Activated naive CD8-positive, alpha-beta T cell (primary cell): ENCODE data around the gene ALOX12B.
"Not testable (repeated sequence)": the region's sequence is repeated elsewhere in the genome, so short reads cannot be mapped to it uniquely, and the experiment has no call there.

Experiments
- H3K27ac Mint-ChIP-seq: one replicate; pipeline ENCODE4 v1.8.0; 2021; ENCODE audit warnings: mixed read lengths
- H3K27me3 Mint-ChIP-seq: one replicate; pipeline ENCODE4 v1.8.0; 2021; ENCODE audit warnings: mixed read lengths
- H3K36me3 Mint-ChIP-seq: one replicate; pipeline ENCODE4 v1.8.0; 2021; ENCODE audit warnings: mixed read lengths
- H3K4me1 Mint-ChIP-seq: one replicate; pipeline ENCODE4 v1.8.0; 2021; ENCODE audit warnings: low read depth, mixed read lengths
- H3K4me3 Mint-ChIP-seq: one replicate; pipeline ENCODE4 v1.8.0; 2021; ENCODE audit warnings: mild to moderate bottlenecking, mixed read lengths
- H3K9me3 Mint-ChIP-seq: one replicate; pipeline ENCODE4 v1.8.0; 2021; ENCODE audit warnings: low read depth, mixed read lengths

The ALOX12B gene

DNA sequence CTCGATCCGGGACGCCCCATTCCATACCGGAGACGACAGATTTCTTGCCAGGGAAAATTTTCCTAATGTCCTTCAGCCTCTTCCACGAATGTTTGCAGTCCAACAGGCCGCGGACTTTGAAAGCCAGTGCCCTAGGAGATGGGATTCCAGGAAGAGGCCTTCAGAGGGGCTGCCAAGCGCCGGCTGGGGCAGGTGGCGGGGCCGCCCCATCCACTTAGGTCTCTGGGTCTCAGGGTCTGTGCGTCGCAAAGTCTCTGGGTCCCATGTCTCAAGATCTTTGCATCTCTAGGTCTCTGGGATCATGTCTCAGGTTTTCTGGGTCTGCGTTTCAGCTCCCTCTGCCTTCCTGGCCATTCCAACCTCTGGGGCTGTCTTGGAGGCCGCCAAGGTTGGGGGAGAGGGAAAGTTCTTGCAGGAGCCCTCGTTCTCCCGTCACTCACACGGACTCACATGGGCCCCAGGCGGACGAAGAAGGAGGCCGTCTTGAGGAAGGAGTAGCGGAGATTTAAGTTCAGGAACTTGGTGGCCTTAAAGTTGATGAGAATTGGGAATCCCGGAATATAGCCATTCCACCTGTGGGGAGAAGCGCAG lies 7.2 kb downstream of the ALOX12B start:
- Mint-ChIP-seq H3K36me3 (peaks cover 2% of the 10 kb centered on the region), H3K27ac (no peak overlapping the region), H3K4me3 (peak overlapping the region; percentile 92), H3K27me3 (no peaks in the 10 kb centered on the region), H3K4me1 (peaks cover 11% of the 10 kb centered on the region), H3K9me3 (no peaks in the 10 kb centered on the region)

DNA sequence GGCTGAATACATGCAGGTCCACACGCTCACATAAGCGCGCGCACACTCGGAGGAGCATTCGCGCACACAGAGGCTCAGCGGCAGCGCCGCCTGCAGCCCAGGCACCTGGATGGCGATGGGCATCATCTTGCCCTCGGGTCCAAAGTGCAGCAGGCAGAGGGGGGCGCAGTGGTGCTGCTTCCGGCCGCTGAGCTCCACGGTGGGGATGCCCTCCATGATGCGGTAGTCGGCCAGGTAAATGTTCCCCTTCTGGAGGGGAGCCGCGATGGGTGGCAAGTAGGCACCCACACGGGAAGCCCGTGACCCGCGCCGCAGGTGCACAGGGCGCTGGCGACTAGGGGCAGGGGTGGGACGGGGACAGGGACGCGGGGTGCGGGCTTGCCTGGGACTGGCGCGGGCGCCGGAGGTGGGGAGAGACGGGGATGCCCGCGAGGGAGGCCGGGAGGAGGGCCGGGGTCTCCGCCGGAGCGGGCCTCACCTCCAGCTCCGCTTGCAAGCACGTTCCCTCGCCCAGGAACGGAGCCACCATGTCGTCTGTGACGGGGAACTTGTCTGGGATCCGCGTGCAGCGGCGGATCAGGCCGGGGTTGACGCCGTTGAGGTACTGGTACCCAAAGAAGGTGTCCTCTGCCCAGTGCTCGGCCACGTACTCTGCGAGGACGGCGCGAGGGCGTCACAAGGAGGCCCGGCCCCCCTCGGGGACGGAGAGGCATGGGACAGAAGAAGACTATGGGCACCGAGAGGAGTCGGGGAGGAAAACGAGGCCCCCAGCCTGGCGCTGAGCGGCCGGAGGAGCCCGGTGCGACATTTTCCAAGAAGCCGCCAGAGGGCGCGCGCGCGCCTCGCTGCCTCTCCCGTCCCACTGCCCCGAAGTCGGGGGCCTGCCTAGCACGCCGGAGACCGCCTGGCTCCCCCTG lies 8.0 kb downstream of the ALOX12B start:
- Mint-ChIP-seq H3K27me3 (peaks cover 4% of the 10 kb centered on the region), H3K4me1 (peaks cover 15% of the 10 kb centered on the region), H3K27ac (peak overlapping the region; percentile 75), H3K9me3 (no peaks in the 10 kb centered on the region), H3K4me3 (peak overlapping the region; percentile 92), H3K36me3 (peaks cover 2% of the 10 kb centered on the region)

DNA sequence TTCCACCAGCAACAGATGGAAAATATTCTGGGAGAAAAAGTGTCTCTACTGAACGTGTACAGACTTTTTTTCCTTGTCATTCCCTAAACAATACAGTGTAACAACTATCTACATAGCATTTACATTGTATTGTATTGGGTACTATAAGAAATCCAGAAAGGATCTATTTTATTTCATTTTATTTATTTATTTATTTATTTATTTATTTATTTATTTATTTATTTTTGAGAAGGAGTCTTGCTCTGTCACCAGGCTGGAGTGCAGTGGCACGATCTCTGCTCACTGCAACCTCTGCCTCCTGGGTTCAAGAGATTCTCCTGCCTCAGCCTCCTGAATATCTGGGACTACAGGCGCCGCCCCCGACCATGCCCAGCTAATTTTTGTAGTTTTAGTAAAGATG lies 9.6 kb downstream of the ALOX12B start:
- H3K4me3 Mint-ChIP-seq, result peak overlapping the region; percentile 27
- H3K4me1 Mint-ChIP-seq, result peaks cover 28% of the 10 kb centered on the region

DNA sequence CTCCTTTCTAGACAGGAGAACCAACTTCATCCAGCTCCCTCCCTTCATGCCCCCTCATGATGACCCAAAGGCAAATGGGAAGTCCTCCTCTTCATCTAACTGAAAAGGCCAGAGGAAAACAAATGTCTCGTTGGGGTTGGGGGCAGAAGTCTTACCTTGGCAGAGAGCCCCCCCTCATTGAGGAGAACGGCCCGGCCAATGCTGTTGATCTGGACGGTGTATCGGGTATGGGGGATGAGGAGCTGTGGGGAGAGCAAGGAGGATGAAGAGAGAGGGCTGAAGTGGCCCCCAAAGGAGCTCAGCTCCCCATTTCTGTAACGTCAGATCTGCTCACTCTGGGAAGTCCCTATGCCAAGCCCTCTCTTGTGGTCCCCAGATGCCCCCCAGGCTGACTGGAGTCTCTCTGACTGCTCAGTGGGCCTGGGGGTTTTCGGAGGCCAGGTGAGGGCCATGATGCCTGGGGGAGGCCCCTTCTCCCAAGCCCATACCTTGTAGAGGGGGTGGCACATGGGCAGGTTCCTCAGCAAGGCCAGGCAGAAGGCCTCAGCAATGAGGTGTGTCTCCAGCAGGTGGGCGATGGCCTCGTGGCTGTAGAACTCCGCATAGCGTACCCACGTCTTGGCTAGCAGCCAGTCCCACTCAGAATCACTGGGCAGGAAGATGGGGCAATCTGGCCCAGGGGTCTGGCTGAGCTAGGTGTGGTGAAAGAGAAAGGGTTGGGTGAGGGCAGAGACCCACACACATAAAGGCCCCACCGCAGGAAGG lies 10.8 kb downstream of the ALOX12B start:
- no peak overlapping the region for H3K4me3 Mint-ChIP-seq
- no peaks in the 10 kb centered on the region for H3K36me3 Mint-ChIP-seq
- no peak overlapping the region for H3K27ac Mint-ChIP-seq
- peaks cover 12% of the 10 kb centered on the region for H3K27me3 Mint-ChIP-seq
- peaks cover 33% of the 10 kb centered on the region for H3K4me1 Mint-ChIP-seq
- no peaks in the 10 kb centered on the region for H3K9me3 Mint-ChIP-seq

More for the DNA sequence above, 9.6 kb downstream of the ALOX12B start:
- H3K27me3 Mint-ChIP-seq, H3K36me3 Mint-ChIP-seq, H3K27ac Mint-ChIP-seq, H3K9me3 Mint-ChIP-seq: not testable (repeated sequence)

DNA sequence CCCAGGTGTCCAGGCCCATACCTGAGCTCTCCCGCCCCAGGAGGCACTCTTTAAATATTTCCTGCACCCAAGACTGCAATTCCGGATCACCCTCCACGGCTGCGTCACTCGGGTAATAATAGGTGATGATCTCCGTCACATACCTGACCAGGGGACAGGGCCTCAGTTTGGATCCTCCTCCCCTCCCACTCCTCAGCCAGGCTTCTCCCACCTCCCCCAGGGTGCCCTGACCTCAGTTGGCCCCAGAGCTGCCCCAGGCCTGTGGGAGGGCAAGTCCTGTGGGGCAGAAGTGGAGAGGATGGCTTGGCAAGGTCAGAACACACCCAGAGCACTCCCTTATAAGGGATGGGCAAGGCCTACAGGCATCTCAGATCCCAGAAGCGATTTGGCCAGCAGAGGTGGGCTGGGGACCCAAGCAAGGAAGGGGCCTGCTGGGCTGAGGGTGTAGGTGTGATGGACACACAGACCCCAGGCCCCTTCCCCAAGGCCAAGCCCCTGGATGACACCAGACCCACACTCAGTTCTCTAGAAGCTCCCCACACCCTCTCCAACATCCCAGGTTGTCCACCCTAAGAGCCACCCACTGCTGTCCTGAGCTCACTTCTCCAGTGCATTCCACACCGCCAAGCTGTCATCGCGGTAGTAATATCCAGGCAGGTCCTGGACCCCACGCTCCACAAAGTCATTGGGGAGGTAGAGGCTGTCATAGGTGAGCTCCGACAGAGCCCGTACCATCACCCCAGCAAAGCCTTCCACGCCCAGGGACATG lies 11.8 kb downstream of the ALOX12B start:
- Mint-ChIP-seq H3K4me1 (peaks cover 33% of the 10 kb centered on the region), H3K9me3 (no peaks in the 10 kb centered on the region), H3K4me3 (no peak overlapping the region), H3K36me3 (no peaks in the 10 kb centered on the region), H3K27me3 (peaks cover 12% of the 10 kb centered on the region), H3K27ac (no peak overlapping the region)

DNA sequence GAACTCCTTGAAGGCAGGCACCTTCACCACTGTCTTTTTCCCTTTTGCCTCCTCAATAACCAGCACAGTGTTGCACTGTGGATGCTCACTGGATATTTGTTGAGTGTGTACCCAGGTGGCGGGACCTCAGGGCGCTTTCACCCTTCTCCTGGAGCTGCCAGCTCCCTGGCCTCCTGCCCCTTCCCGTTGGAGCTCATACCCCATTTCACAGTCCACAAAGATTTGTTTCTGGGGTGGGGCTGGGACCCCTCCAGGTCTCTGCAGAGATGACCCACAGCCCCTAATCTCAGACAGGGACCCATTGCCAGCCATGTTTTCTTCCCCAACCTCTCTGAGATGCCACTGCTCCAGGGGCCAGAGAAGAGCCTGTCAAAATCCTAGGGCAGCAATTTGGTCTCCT lies 12.4 kb downstream of the ALOX12B start:
- Mint-ChIP-seq H3K4me3 (no peak overlapping the region), H3K27ac (no peak overlapping the region), H3K36me3 (no peaks in the 10 kb centered on the region), H3K9me3 (no peaks in the 10 kb centered on the region), H3K27me3 (peaks cover 14% of the 10 kb centered on the region), H3K4me1 (peaks cover 29% of the 10 kb centered on the region)

DNA sequence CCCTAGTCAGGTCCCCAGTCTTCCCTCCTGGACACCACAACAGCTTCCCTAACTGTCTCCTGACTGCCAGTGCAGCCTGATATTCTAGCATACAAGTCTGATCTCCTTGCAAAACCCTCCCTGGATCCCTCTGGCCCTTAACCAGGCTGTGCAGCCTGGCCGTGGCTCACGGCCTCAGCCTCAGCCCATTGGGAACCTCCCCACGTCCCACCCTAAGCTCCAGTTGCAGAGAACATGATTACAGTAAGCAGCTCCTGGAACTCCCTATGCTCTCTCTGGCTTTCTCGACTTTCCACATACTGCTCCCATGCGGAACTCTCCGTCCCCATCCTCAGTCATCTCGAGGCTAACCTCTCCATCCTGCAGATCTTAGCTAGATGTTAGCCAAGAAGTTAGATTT lies 13.0 kb downstream of the ALOX12B start:
- Mint-ChIP-seq H3K27me3 (peaks cover 14% of the 10 kb centered on the region), H3K9me3 (no peaks in the 10 kb centered on the region), H3K4me1 (peaks cover 26% of the 10 kb centered on the region), H3K27ac (no peak overlapping the region), H3K4me3 (no peak overlapping the region), H3K36me3 (no peaks in the 10 kb centered on the region)

DNA sequence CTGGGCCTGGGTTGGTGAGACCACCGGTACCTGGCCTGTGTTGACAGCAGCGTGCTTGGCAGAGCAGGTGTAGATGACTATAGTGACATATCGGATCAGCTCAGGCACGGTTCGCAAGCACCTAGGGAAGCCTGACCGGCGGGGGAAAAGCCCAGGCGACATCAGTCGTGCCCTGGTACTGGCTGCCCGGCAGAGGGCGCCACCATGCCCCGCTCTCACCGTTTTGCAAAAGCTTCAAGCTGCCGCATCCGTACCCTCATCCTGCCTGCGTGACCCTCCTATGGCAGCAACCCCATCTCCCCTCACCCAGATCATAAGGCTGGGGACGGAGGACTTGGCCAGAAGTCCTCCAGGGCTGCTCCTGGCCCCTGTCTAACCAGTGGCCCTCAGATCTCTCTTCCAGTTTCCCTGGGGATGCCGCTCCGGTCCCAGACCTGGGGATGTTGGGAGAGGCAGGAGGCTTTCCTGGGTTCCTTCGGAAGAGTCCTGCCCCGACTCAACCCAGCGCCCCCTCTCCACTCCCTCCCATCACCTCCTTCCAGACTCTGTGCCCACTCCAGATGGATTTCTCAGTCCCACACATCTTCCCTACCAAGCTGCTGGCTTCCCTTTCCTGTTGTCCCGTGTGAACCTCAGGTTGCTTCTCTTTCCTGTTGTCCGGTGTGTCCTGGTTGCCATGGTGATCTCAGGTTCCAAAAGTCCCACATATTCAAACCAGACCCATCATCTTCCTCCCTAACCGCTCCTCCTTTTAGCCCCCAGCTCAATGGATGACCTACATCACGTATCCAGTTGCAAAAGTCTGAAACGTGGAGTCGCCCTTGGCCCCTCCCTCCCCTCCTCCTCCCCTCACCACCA lies 13.7 kb downstream of the ALOX12B start:
- peak overlapping the region; percentile 43 for H3K27ac Mint-ChIP-seq
- H3K4me1 Mint-ChIP-seq, result peaks cover 22% of the 10 kb centered on the region
- H3K4me3 Mint-ChIP-seq, result peak overlapping the region; percentile 88
- peaks cover 14% of the 10 kb centered on the region for H3K27me3 Mint-ChIP-seq
- H3K36me3 Mint-ChIP-seq, result no peaks in the 10 kb centered on the region
- H3K9me3 Mint-ChIP-seq, result no peaks in the 10 kb centered on the region

DNA sequence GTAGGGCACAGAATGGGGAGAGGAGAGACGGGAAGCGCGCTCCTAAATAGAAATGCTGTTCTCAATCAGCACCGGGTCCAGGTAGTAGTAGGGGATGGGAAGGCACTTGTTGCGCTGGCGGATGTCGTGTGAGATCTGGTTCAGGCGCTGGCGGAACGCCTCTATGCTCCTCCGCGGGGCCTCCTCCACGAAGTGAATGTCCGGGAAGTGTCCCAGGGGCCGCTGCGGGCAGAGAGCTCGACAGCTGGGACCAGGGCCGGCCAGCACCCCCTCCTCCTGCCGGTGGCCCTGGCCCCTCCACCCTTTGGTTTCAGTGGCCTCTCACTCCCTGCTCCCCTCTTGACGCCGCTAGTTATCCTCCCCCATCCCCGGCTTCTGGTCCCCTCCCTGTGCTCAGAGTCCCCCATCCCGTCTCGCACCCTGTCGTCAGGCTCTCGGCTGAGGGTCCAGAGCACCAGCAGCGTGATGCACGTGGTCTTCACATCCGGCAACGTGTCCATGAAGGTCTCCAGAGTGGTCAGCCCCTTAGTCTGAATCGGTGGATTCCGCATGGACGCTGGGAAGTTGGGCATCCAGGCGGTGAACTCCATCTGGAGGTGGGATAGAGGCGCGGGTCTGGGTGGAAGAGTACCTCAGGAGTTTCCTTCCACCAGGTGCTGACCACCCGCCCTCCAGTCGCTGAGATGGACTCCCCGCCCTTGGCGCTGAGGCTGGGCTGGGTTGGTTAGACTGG lies 14.6 kb downstream of the ALOX12B start:
- Mint-ChIP-seq H3K27me3 (peaks cover 14% of the 10 kb centered on the region), H3K27ac (no peak overlapping the region), H3K36me3 (no peaks in the 10 kb centered on the region), H3K4me3 (peak overlapping the region; percentile 88), H3K9me3 (no peaks in the 10 kb centered on the region), H3K4me1 (peaks cover 22% of the 10 kb centered on the region)

DNA sequence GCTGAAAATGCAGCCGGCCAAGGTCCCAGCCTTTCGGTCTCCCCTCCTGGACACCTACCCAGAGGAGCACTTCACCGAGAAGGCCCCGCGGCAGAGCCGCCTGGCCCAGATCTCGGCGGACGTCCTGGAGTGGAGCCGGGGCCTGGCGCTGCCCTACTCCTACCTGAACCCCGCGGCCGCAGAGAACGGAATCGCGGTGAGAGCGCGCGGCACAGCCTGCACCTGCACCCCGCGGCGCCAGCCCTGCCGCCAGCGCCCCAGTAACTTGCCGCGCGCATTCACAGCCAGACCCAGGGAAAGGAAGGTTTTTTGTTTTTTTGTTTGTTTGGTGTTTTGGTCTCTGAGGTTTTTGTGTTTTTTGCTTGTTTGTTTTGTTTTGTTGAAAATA lies 15.2 kb downstream of the ALOX12B start:
- Mint-ChIP-seq H3K27me3 (peaks cover 14% of the 10 kb centered on the region), H3K4me1 (peaks cover 22% of the 10 kb centered on the region), H3K36me3 (no peaks in the 10 kb centered on the region), H3K9me3 (no peaks in the 10 kb centered on the region), H3K27ac (no peak overlapping the region), H3K4me3 (peak overlapping the region; percentile 82)

DNA sequence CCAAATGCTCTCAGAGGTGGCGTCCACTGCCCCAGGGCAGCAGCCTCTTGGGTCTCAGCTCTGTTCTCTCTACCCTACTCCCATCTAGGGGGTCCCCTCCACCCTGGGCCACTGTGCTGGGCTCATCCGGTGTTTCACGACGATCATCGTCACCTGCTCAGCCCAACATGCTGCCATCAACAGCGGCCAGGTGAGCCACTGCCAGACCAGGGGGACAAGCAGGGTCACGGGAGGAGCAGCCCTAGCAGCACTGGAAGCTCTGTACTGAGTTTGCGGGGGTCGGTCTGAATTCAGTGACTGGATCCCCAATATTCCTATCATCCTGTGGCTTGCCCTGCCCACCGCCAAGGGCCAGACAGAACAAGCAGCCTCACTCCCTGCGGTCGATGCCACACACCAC lies 16.0 kb downstream of the ALOX12B start:
- no peaks in the 10 kb centered on the region for H3K36me3 Mint-ChIP-seq
- H3K4me1 Mint-ChIP-seq, result peaks cover 22% of the 10 kb centered on the region
- H3K27ac Mint-ChIP-seq, result no peak overlapping the region
- H3K4me3 Mint-ChIP-seq, result no peak overlapping the region
- peaks cover 14% of the 10 kb centered on the region for H3K27me3 Mint-ChIP-seq
- no peaks in the 10 kb centered on the region for H3K9me3 Mint-ChIP-seq

DNA sequence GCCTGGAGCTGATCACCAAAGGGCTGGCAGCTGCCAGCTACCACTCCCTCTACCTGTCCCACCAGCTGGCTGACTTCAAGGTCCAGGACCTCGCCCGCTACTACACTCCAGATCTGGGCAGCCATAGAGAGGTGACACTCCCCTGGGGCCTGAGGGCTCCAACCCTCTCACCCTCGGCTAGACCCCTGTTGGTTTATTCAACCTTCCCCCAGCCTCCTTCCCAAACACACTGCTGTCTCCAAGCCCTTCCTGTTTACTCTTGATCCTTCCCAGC lies 18.0 kb downstream of the ALOX12B start:
- H3K27me3 Mint-ChIP-seq, result peaks cover 10% of the 10 kb centered on the region

DNA sequence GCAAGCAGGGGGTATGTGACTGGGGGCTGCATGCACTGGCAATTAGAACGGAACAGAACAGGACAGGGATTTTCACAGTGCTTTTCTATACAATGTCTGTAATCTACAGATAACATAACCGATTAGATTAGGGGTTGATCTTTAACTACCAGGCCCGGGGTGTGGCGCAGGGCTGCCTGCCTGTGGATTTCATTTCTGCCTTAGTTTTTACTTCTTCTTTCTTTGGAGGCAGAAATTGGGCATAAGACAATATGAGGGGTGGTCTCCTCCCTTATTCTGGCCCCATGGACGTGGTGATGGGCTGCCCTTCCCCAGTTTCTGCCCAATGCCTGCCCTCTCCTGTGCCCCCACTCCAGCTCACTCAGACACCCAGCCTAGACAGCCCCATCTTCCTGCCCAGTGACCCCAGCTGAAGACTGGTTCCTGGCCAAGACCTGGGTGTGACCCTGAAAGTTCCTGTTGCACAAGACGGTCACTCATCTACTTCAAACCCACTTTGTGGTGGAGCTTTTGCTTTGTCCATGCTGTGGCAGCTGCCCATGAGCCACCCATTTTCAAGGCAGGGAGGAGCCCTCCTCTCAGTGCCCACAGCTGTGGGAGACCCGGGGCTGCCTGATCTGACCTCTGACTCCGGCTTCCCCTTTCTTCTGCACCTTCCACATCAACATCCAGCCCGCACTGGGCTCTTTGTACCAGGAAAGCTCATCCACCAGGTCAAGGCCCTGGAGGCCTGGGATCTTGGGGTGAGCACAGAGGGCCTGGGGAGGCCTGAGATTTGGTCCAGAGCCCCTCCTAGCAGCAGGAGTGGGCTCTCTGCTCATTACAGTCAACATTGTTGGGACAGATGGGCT lies 18.6 kb downstream of the ALOX12B start:
- H3K4me3 Mint-ChIP-seq, result no peak overlapping the region
- H3K27me3 Mint-ChIP-seq, result peaks cover 8% of the 10 kb centered on the region
- H3K4me1 Mint-ChIP-seq, result peaks cover 14% of the 10 kb centered on the region
- H3K36me3 Mint-ChIP-seq, result no peaks in the 10 kb centered on the region
- no peaks in the 10 kb centered on the region for H3K9me3 Mint-ChIP-seq
- H3K27ac Mint-ChIP-seq, result no peak overlapping the region

More for the DNA sequence above, 18.0 kb downstream of the ALOX12B start:
- H3K9me3 Mint-ChIP-seq, result no peaks in the 10 kb centered on the region
- no peaks in the 10 kb centered on the region for H3K36me3 Mint-ChIP-seq
- peaks cover 18% of the 10 kb centered on the region for H3K4me1 Mint-ChIP-seq
- no peak overlapping the region for H3K27ac Mint-ChIP-seq
- no peak overlapping the region for H3K4me3 Mint-ChIP-seq
